Activated CD8-positive, alpha-beta T cell treated with anti-CD3 and anti-CD28 coated beads for 36 hours (primary cell): Measurements from ENCODE around the gene DEF6. TPM values are rescaled to one million over a fixed set of nuclear protein-coding genes. Genes with fewer than 3 reads are reported as not detected.
A peak's percentile ranks its signal among the peaks of the same experiment; 100 is the strongest.

Experiments
- ATAC-seq: fragments of 200-7000 bp; cut with Tn5 transposase; one replicate; pipeline ENCODE4 v1.10.0; 2021; ENCODE audit warnings: mild to moderate bottlenecking, moderate library complexity
- CTCF ChIA-PET: fragments of 350-600 bp; sonication (Branson Sonifier 250); formaldehyde crosslinking; loops from one replicate; lab custom pipeline; 2021; ENCODE audit warnings: antibody characterized with exemption; lab: Charles Lee
- POLR2A ChIA-PET: fragments of 350-600 bp; sonication (Branson Sonifier 250); formaldehyde crosslinking; loops from one replicate; lab custom pipeline; 2021; ENCODE audit warnings: antibody characterized with exemption; lab: Charles Lee
- DNase-seq: peaks from one replicate; pipeline ENCODE4 v3.0.0-alpha.2; 2020
- H3K27ac Mint-ChIP-seq: one replicate; pipeline ENCODE4 v1.8.0; 2021; ENCODE audit warnings: mild to moderate bottlenecking, mixed read lengths
- H3K27me3 Mint-ChIP-seq: one replicate; pipeline ENCODE4 v1.8.0; 2021; ENCODE audit warnings: mixed read lengths
- H3K36me3 Mint-ChIP-seq: one replicate; pipeline ENCODE4 v1.8.0; 2021; ENCODE audit warnings: low read depth, mixed read lengths
- H3K4me1 Mint-ChIP-seq: one replicate; pipeline ENCODE4 v1.8.0; 2021; ENCODE audit warnings: low read depth, mixed read lengths
- H3K4me3 Mint-ChIP-seq: one replicate; pipeline ENCODE4 v1.8.0; 2021; ENCODE audit warnings: mild to moderate bottlenecking, moderate library complexity, mixed read lengths
- H3K9me3 Mint-ChIP-seq: one replicate; pipeline ENCODE4 v1.8.0; 2021; ENCODE audit warnings: mixed read lengths
- intact Hi-C: fragments of 100-400 bp; cut with micrococcal nuclease; formaldehyde crosslinking; loops from one replicate; pipeline ENCODE4 v1.10.0; 2022
- total RNA-seq, 2 experiments: library from RNA; stranded (reverse); gene quantifications; one replicate each; pipeline ENCODE4 v1.2.3, GENCODE V29; 2021
- TF ChIP-seq, protein P1 (sequence below): fragments of 200-600 bp; IDR thresholded peaks from one replicate; pipeline ENCODE4 v1.8.0; 2022; ENCODE audit warnings: antibody characterized with exemption, mild to moderate bottlenecking

The DEF6 gene
- total RNA-seq, 2 experiments from 2014 or later, result 97.1 to 99.1 TPM

DNA sequence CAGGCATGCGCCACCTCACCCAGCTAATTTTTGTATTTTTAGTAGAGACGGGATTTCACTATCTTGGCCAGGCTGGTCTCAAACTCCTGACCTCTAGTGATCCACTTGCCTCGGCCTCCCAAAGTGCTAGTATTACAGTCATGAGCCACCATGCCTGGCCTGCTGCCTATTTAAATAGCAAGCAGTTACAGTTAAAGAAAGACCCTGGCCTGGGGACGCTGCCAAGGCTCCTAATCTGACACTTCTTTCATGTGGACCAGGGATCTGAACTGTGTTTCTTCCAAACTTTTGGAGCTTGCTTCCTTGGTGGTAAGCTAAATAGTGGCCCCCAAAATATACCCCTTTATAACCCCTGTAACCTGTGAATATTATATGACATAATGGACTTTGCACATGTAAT is 60.1 kb downstream of the DEF6 start:
- Mint-ChIP-seq H3K4me1 (peaks cover 42% of the 10 kb centered on the region), H3K4me3 (no peak overlapping the region), H3K27me3 (no peaks in the 10 kb centered on the region), H3K27ac (no peak overlapping the region), H3K36me3 (peaks cover 32% of the 10 kb centered on the region), H3K9me3 (no peaks in the 10 kb centered on the region)
- ATAC-seq, result no peak
- DNase-seq, result no peak
- ChIA-PET CTCF (interaction anchor here (2.7 kb wide), 1 partner anchor 92 kb away, joined by 8 read pairs; no protein-coding TSS in a partner anchor), POLR2A (no interaction called here)
- TF ChIP-seq, protein P1, sequence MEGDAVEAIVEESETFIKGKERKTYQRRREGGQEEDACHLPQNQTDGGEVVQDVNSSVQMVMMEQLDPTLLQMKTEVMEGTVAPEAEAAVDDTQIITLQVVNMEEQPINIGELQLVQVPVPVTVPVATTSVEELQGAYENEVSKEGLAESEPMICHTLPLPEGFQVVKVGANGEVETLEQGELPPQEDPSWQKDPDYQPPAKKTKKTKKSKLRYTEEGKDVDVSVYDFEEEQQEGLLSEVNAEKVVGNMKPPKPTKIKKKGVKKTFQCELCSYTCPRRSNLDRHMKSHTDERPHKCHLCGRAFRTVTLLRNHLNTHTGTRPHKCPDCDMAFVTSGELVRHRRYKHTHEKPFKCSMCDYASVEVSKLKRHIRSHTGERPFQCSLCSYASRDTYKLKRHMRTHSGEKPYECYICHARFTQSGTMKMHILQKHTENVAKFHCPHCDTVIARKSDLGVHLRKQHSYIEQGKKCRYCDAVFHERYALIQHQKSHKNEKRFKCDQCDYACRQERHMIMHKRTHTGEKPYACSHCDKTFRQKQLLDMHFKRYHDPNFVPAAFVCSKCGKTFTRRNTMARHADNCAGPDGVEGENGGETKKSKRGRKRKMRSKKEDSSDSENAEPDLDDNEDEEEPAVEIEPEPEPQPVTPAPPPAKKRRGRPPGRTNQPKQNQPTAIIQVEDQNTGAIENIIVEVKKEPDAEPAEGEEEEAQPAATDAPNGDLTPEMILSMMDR, result no peak
- intact Hi-C loops, result no loop called here

GRCh38 chr6:35358086-35358485 is 60.5 kb downstream of the DEF6 start:
- H3K27me3 Mint-ChIP-seq, result no peaks in the 10 kb centered on the region
- H3K9me3 Mint-ChIP-seq, result no peaks in the 10 kb centered on the region
- ChIA-PET CTCF (no interaction called here), POLR2A (no interaction called here)
- TF ChIP-seq, protein P1, result no peak
- peaks cover 28% of the 10 kb centered on the region for H3K36me3 Mint-ChIP-seq
- ATAC-seq (no peak), DNase-seq (no peak)
- peaks cover 43% of the 10 kb centered on the region for H3K4me1 Mint-ChIP-seq
- H3K4me3 Mint-ChIP-seq, result no peak overlapping the region
- intact Hi-C loops, result no loop called here
- H3K27ac Mint-ChIP-seq, result no peak overlapping the region

GRCh38 chr6:35359346-35359743 is 61.7 kb downstream of the DEF6 start:
- Mint-ChIP-seq H3K4me3 (no peak overlapping the region), H3K27ac (no peak overlapping the region), H3K36me3 (peaks cover 23% of the 10 kb centered on the region), H3K9me3 (no peaks in the 10 kb centered on the region), H3K4me1 (peaks cover 48% of the 10 kb centered on the region), H3K27me3 (no peaks in the 10 kb centered on the region)
- ChIA-PET POLR2A (interaction anchor here (1.0 kb wide), 1 partner anchor 9 kb away, joined by 6 read pairs; no protein-coding TSS in a partner anchor), CTCF (no interaction called here)
- intact Hi-C loops, result no loop called here
- no peak for ATAC-seq
- no peak for DNase-seq
- TF ChIP-seq, protein P1, result no peak

- peaks cover 48% of the 10 kb centered on the region for H3K4me1 Mint-ChIP-seq
- POLR2A ChIA-PET, result interaction anchor here (0.6 to 1.3 kb wide), 5 partner anchors 9 to 87 kb away, joined by 3 to 6 read pairs (median 3); no protein-coding TSS in a partner anchor
Measured at GRCh38 chr6:35359744-35360348, 62.2 kb downstream of the DEF6 start.

More at GRCh38 chr6:35359744-35360348, 62.2 kb downstream of the DEF6 start:
- TF ChIP-seq, protein P1, result no peak
- H3K4me3 Mint-ChIP-seq, result no peak overlapping the region
- CTCF ChIA-PET, result interaction anchor here (0.9 to 1.0 kb wide), 2 partner anchors 18 to 90 kb away, joined by 3 read pairs; partner anchors contain the start of gene PPARD
- H3K27ac Mint-ChIP-seq, result peak overlapping the region; percentile 14
- H3K27me3 Mint-ChIP-seq, result no peaks in the 10 kb centered on the region
- intact Hi-C loops, result no loop called here
- no peak for ATAC-seq
- peaks cover 19% of the 10 kb centered on the region for H3K36me3 Mint-ChIP-seq
- no peak for DNase-seq
- H3K9me3 Mint-ChIP-seq, result no peaks in the 10 kb centered on the region
